DMS114 treated with DMSO at 0.1 percent for 48 hours (cell line): ENCODE results near the gene ERG.

Experiments
- DNase-seq: peaks from one replicate; lab custom pipeline; 2025; ENCODE audit not compliant: unreplicated experiment; lab: John Stamatoyannopoulos, UW

Gene ERG

GRCh38 chr21:38436341-38436740 lies 61.9 kb downstream of the ERG start:
- DNase-seq = no peak

- no peak for DNase-seq
Measured at GRCh38 chr21:38434913-38435533, 63.3 kb downstream of the ERG start.

GRCh38 chr21:38433471-38433870 lies 64.8 kb downstream of the ERG start:
- no peak for DNase-seq

- DNase-seq = no peak
Measured at GRCh38 chr21:38430401-38430984, 67.8 kb downstream of the ERG start.

- no peak for DNase-seq
Measured at GRCh38 chr21:38429011-38429410, 69.3 kb downstream of the ERG start.

GRCh38 chr21:38428211-38428610 lies 70.1 kb downstream of the ERG start:
- DNase-seq = no peak

GRCh38 chr21:38424305-38425019 lies 73.8 kb downstream of the ERG start:
- DNase-seq = no peak

GRCh38 chr21:38422082-38422481 lies 76.2 kb downstream of the ERG start:
- DNase-seq = no peak

GRCh38 chr21:38420140-38420539 lies 78.1 kb downstream of the ERG start:
- DNase-seq = no peak

- no peak for DNase-seq
Measured at GRCh38 chr21:38417726-38418125, 80.6 kb downstream of the ERG start.

- DNase-seq = no peak
Measured at GRCh38 chr21:38416791-38417190, 81.5 kb downstream of the ERG start.

- DNase-seq = no peak
Measured at GRCh38 chr21:38413958-38414548, 84.2 kb downstream of the ERG start.

GRCh38 chr21:38410466-38410865 lies 87.8 kb downstream of the ERG start:
- no peak for DNase-seq

- DNase-seq = no peak
Measured at GRCh38 chr21:38409907-38410306, 88.4 kb downstream of the ERG start.

GRCh38 chr21:38404177-38404576 lies 94.1 kb downstream of the ERG start:
- no peak for DNase-seq

- no peak for DNase-seq
Measured at GRCh38 chr21:38402795-38403194, 95.5 kb downstream of the ERG start.

GRCh38 chr21:38402291-38402690 lies 96.0 kb downstream of the ERG start:
- no peak for DNase-seq

GRCh38 chr21:38401191-38401926 lies 96.9 kb downstream of the ERG start:
- no peak for DNase-seq

GRCh38 chr21:38400195-38400919 lies 97.9 kb downstream of the ERG start:
- no peak for DNase-seq

- DNase-seq = no peak
Measured at GRCh38 chr21:38399103-38399502, 99.2 kb downstream of the ERG start.

GRCh38 chr21:38396325-38396724 lies 102.0 kb downstream of the ERG start:
- DNase-seq = no peak
